HG03064 (cell line): ENCODE results near the gene SATB1.

Experiments
- ATAC-seq: cut with Tn5 transposase; IDR thresholded peaks from one replicate; pipeline ENCODE4 v1.9.1; 2021; ENCODE audit warnings: low read depth; ENCODE audit not compliant: unreplicated experiment

SATB1 gene

DNA sequence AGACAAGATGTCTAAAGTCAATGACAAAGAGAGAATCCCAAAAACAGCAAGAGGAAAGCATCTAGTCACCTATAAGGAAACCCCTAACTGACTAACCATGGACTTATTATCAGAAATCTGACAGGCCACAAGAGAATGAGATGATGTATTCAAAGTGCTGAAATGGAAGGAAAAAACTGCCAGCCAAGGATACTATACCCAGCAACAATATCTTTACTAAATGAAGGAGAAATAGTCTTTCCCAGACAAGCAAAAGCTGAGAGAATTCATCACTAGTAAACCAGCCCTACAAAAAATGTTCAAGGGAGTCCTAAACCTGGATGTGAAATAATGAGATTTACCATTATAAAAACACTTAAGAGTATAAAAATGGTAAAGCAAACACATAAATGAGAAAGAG lies 128.0 kb downstream of the SATB1 start:
- ATAC-seq = no peak
